HepG2 (cell line): ENCODE results near the gene PFKFB2. TPM values are rescaled to one million over a fixed set of nuclear protein-coding genes. Genes with fewer than 3 reads are reported as not detected.

Experiments
- CHCHD3 ChIP-seq: sonication (generic); formaldehyde crosslinking; IDR thresholded peaks from 2 replicates; pipeline ENCODE4 v1.8.0; 2022; ENCODE audit warnings: mild to moderate bottlenecking, missing genetic modification reagents, moderate library complexity
- CREB1 ChIP-seq, 2 experiments: fragments of 450-650 bp in 1 of 2; IDR thresholded peaks; 2 replicates each; pipeline ENCODE4 v1.6.1; 2016 to 2017; ENCODE audit warnings: control low read depth in 1 of 2, mild to moderate bottlenecking in 1 of 2, missing compliant biosample characterization in 1 of 2, missing genetic modification characterization in 1 of 2
- FOXJ3 ChIP-seq: sonication (generic); formaldehyde crosslinking; IDR thresholded peaks from 2 replicates; pipeline ENCODE4 v1.4.0; 2020; ENCODE audit warnings: missing genetic modification reagents, mild to moderate bottlenecking, borderline replicate concordance
- HDAC1 ChIP-seq: sonication (generic); formaldehyde crosslinking; IDR thresholded peaks from 2 replicates; pipeline ENCODE4 v1.5.1; 2020; ENCODE audit warnings: mild to moderate bottlenecking, missing genetic modification reagents
- KAT7 ChIP-seq: IDR thresholded peaks from 2 replicates; pipeline ENCODE4 v1.6.1; 2018; ENCODE audit warnings: borderline replicate concordance, missing compliant biosample characterization
- NFAT5 ChIP-seq: sonication (generic); formaldehyde crosslinking; IDR thresholded peaks from 2 replicates; pipeline ENCODE4 v1.4.0; 2020; ENCODE audit warnings: missing genetic modification reagents
- SUZ12 ChIP-seq: fragments of 150-350 bp; IDR thresholded peaks from 2 replicates; pipeline ENCODE4 v1.6.1; 2014; ENCODE audit warnings: low read depth, low read length
- TBX3 ChIP-seq: fragments of 450-650 bp; IDR thresholded peaks from 2 replicates; pipeline ENCODE4 v1.6.1; 2017; ENCODE audit warnings: antibody characterized with exemption, mild to moderate bottlenecking, inconsistent platforms, borderline replicate concordance
- TERF1 ChIP-seq: sonication (generic); formaldehyde crosslinking; IDR thresholded peaks from 2 replicates; pipeline ENCODE4 v1.8.0; 2022; ENCODE audit warnings: mild to moderate bottlenecking, missing genetic modification reagents, moderate library complexity
- ZBTB3 ChIP-seq: sonication (generic); formaldehyde crosslinking; IDR thresholded peaks from 2 replicates; pipeline ENCODE4 v1.4.0; 2020; ENCODE audit warnings: low read depth, mild to moderate bottlenecking, moderate library complexity, missing genetic modification reagents, borderline replicate concordance
- ZEB1 ChIP-seq: IDR thresholded peaks from 2 replicates; pipeline ENCODE4 v1.6.1; 2012; ENCODE audit warnings: mild to moderate bottlenecking, low read depth, inconsistent platforms; ENCODE audit not compliant: insufficient replicate concordance
- ZNF20 ChIP-seq: sonication (generic); formaldehyde crosslinking; IDR thresholded peaks from 2 replicates; pipeline ENCODE4 v1.4.0; 2020; ENCODE audit warnings: mild to moderate bottlenecking, moderate library complexity, missing genetic modification reagents
- ZNF792 ChIP-seq: IDR thresholded peaks from 2 replicates; pipeline ENCODE4 v1.6.1; 2016
- ZNF816 ChIP-seq: sonication (generic); formaldehyde crosslinking; IDR thresholded peaks from 2 replicates; pipeline ENCODE4 v1.8.0; 2022; ENCODE audit warnings: missing genetic modification reagents, mild to moderate bottlenecking, borderline replicate concordance
- polyA plus RNA-seq, 8 experiments: library from polyadenylated mRNA; depleted of rRNA in 3 of 8; stranded (reverse) in 7 of 8; unstranded in 1 of 8; fragments of >200 nt; fragmentation: Illumina TruSeq in 4 of 8; extraction: Trizol in 4 of 8; gene quantifications; 2 replicates each; pipeline versions ENCODE4 v1.2.1 to v1.2.3, GENCODE V29; 2011 to 2016; ENCODE audit warnings: low read depth in 4 of 8, missing spikeins in 1 of 8, mixed read lengths in 1 of 8; ENCODE audit not compliant: insufficient read depth in 1 of 8
- total RNA-seq, 5 experiments: library from RNA; depleted of rRNA; stranded (reverse); fragments of >200 nt; fragmentation: Illumina TruSeq; extraction: Trizol; gene quantifications; 2 replicates each; pipeline ENCODE4 v1.2.3, GENCODE V29; 2016; ENCODE audit warnings: low read depth in 1 of 5
- TF ChIP-seq, protein P1 (sequence below): sonication (generic); formaldehyde crosslinking; IDR thresholded peaks from 2 replicates; pipeline ENCODE4 v1.5.1; 2020; ENCODE audit warnings: missing genetic modification reagents, mild to moderate bottlenecking, borderline replicate concordance
- TF ChIP-seq, protein P2 (sequence below): sonication (generic); formaldehyde crosslinking; IDR thresholded peaks from 2 replicates; pipeline ENCODE4 v1.5.1; 2020; ENCODE audit warnings: missing genetic modification reagents, mild to moderate bottlenecking, borderline replicate concordance

Gene PFKFB2
- total and polyA plus RNA-seq, 2 of the 13 experiments (the other 11 are each of a cell fraction or from before 2014, with no cell fraction given) = 4.6 to 10.6 TPM

- no peak for TF ChIP-seq FOXJ3
- TF ChIP-seq TERF1 (CRISPR knock-in tag) = no peak
- no peak for TF ChIP-seq ZNF792 (CRISPR knock-in tag)
- TF ChIP-seq, protein P1, sequence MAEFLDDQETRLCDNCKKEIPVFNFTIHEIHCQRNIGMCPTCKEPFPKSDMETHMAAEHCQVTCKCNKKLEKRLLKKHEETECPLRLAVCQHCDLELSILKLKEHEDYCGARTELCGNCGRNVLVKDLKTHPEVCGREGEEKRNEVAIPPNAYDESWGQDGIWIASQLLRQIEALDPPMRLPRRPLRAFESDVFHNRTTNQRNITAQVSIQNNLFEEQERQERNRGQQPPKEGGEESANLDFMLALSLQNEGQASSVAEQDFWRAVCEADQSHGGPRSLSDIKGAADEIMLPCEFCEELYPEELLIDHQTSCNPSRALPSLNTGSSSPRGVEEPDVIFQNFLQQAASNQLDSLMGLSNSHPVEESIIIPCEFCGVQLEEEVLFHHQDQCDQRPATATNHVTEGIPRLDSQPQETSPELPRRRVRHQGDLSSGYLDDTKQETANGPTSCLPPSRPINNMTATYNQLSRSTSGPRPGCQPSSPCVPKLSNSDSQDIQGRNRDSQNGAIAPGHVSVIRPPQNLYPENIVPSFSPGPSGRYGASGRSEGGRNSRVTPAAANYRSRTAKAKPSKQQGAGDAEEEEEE (CRISPR knock-in tag) = no peak
- TF ChIP-seq HDAC1 = peak; percentile 38; the same call in 1 of the 2 replicates
- TF ChIP-seq, protein P2, sequence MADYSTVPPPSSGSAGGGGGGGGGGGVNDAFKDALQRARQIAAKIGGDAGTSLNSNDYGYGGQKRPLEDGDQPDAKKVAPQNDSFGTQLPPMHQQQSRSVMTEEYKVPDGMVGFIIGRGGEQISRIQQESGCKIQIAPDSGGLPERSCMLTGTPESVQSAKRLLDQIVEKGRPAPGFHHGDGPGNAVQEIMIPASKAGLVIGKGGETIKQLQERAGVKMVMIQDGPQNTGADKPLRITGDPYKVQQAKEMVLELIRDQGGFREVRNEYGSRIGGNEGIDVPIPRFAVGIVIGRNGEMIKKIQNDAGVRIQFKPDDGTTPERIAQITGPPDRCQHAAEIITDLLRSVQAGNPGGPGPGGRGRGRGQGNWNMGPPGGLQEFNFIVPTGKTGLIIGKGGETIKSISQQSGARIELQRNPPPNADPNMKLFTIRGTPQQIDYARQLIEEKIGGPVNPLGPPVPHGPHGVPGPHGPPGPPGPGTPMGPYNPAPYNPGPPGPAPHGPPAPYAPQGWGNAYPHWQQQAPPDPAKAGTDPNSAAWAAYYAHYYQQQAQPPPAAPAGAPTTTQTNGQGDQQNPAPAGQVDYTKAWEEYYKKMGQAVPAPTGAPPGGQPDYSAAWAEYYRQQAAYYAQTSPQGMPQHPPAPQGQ (CRISPR knock-in tag) = no peak
- no peak for TF ChIP-seq ZBTB3 (CRISPR knock-in tag)
- TF ChIP-seq ZNF816 = no peak
- no peak for TF ChIP-seq KAT7 (CRISPR knock-in tag)
- TF ChIP-seq ZNF20 = no peak
- no peak for TF ChIP-seq NFAT5 (CRISPR knock-in tag)
- TF ChIP-seq SUZ12 = no peak
- no peak for TF ChIP-seq CHCHD3 (CRISPR knock-in tag)
- peak; percentile 50; the same call in 1 of the 2 replicates for TF ChIP-seq TBX3
- TF ChIP-seq CREB1 (IDR thresholded peaks at IDR 0.05) = no peak
- TF ChIP-seq CREB1 (CRISPR knock-in tag; IDR thresholded peaks at IDR 0.05) = peak; percentile 68
- TF ChIP-seq ZEB1 = no peak
Observed at GRCh38 chr1:207025146-207025880, 27.8 kb upstream of the PFKFB2 start (continued).
